Uterus (tissue), 4 donors: Measurements from ENCODE around the gene FLNB. TPM values are rescaled to one million over a fixed set of nuclear protein-coding genes. Genes with fewer than 3 reads are reported as not detected.

ENCODE experiments used
- DNase-seq, 2 donors: peaks; one replicate each; pipeline ENCODE4 v3.0.0-alpha.2; 2019 to 2020
- H3K27ac ChIP-seq, 2 donors: fragments of 200-600 bp; sonication (generic); 1 replicate in 1 of 2; 2 replicates in 1 of 2; pipeline ENCODE4 v1.5.1; 2016 to 2018
- H3K27me3 ChIP-seq, 2 donors: fragments of 200-600 bp; sonication (generic); one replicate each; pipeline ENCODE4 v1.5.1; 2018 to 2019; ENCODE audit warnings: control low read depth in 1 of 2
- H3K36me3 ChIP-seq, 2 donors: fragments of 200-600 bp; sonication (generic); one replicate each; pipeline ENCODE4 v1.5.1; 2019; ENCODE audit warnings: control low read depth in 1 of 2
- H3K4me1 ChIP-seq, 2 donors: fragments of 200-600 bp; sonication (generic); one replicate each; pipeline ENCODE4 v1.5.1; 2018 to 2019; ENCODE audit warnings: control low read depth in 1 of 2
- H3K4me3 ChIP-seq, 2 donors: fragments of 200-600 bp; sonication (generic); 1 replicate in 1 of 2; 2 replicates in 1 of 2; pipeline ENCODE4 v1.5.1; 2018 to 2019; ENCODE audit warnings: mild to moderate bottlenecking in 1 of 2
- H3K9me3 ChIP-seq, 2 donors: fragments of 200-600 bp; sonication (generic); one replicate each; pipeline ENCODE4 v1.5.1; 2019; ENCODE audit warnings: control low read depth in 1 of 2
- POLR2A ChIP-seq, 2 donors: fragments of 450-650 bp; IDR thresholded peaks; one replicate each; pipeline ENCODE4 v1.6.1; 2016; ENCODE audit warnings: antibody characterized with exemption in 2 of 2, mild to moderate bottlenecking in 1 of 2, moderate library complexity in 1 of 2
- intact Hi-C: fragments of 100-400 bp; cut with DNase I; formaldehyde crosslinking; loops from one replicate; pipeline ENCODE4 v1.15.1; 2023; ENCODE audit warnings: low total_unique reads
- total RNA-seq, 4 donors: library from RNA; depleted of rRNA in 3 of 4; stranded (reverse); fragments of >200 nt in 3 of 4; gene quantifications; one replicate each; pipeline versions ENCODE4 v1.1.0 to v1.2.4, GENCODE V29; 2014 to 2023
- TF ChIP-seq, protein P1 (sequence below), 4 experiments: fragments of 200-600 bp in 2 of 4; fragments of 450-650 bp in 2 of 4; sonication (generic) in 2 of 4; IDR thresholded peaks; one replicate each; pipeline ENCODE4 v1.5.1; 2016 to 2019; ENCODE audit warnings: antibody characterized with exemption in 4 of 4, mild to moderate bottlenecking in 2 of 4, moderate library complexity in 1 of 4
- donor health status: DM: yes; HTN: yes; CAD: no.

Gene FLNB
- total RNA-seq, 4 donors from 2014 or later = 52.4 to 283 (median 148) TPM

DNA sequence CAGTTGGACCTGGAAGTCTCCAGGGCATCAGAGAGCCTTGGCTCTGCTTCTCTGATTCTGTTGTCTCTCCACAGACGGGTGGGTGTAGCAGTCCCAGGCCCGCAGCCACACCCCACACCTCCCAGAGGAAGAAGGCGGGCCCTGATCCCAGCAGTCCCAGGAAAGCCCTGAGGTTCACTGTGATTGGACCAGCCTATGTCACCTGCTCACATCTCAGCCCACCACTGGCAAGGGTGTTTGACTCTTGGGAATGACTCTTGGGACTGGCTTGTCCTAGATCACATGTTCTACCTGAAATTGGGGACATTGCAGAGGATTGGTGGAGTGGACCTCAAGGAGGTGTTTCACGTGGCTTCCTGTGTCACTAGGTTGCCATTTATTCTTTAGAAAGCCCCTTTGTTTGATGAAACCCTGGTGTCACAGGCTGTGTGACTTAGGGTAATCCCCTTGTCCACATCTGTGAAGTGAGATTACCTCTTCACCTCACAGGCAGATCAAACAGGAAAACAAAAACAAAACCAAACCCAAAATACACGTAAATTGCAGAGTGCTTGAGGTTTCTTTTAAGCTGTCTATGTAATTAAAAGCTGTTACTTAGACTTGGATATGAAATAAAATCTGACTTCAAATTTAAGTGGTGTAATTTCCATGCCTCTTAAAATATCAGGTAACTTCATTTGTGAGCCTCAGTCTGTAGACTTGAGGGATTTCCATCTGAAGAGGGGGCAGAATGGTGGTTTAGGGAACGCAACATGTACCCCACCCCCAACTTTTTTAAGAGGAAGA is 26.7 kb downstream of the FLNB start:
- peaks cover 0 to 8% of the 10 kb centered on the region in 2 donors for H3K4me1 ChIP-seq
- H3K27me3 ChIP-seq = no peaks in the 10 kb centered on the region
- TF ChIP-seq, protein P1, sequence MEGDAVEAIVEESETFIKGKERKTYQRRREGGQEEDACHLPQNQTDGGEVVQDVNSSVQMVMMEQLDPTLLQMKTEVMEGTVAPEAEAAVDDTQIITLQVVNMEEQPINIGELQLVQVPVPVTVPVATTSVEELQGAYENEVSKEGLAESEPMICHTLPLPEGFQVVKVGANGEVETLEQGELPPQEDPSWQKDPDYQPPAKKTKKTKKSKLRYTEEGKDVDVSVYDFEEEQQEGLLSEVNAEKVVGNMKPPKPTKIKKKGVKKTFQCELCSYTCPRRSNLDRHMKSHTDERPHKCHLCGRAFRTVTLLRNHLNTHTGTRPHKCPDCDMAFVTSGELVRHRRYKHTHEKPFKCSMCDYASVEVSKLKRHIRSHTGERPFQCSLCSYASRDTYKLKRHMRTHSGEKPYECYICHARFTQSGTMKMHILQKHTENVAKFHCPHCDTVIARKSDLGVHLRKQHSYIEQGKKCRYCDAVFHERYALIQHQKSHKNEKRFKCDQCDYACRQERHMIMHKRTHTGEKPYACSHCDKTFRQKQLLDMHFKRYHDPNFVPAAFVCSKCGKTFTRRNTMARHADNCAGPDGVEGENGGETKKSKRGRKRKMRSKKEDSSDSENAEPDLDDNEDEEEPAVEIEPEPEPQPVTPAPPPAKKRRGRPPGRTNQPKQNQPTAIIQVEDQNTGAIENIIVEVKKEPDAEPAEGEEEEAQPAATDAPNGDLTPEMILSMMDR (IDR thresholded peaks at IDR 0.05) = no peak
- no peak for TF ChIP-seq POLR2A (IDR thresholded peaks at IDR 0.05)
- intact Hi-C loops = no loop called here
- H3K9me3 ChIP-seq = no peaks in the 10 kb centered on the region
- H3K4me3 ChIP-seq = no peak overlapping the region
- no peak for DNase-seq
- H3K27ac ChIP-seq = peak overlapping the region; percentile 59 to 71
- H3K36me3 ChIP-seq = no peaks in the 10 kb centered on the region

DNA sequence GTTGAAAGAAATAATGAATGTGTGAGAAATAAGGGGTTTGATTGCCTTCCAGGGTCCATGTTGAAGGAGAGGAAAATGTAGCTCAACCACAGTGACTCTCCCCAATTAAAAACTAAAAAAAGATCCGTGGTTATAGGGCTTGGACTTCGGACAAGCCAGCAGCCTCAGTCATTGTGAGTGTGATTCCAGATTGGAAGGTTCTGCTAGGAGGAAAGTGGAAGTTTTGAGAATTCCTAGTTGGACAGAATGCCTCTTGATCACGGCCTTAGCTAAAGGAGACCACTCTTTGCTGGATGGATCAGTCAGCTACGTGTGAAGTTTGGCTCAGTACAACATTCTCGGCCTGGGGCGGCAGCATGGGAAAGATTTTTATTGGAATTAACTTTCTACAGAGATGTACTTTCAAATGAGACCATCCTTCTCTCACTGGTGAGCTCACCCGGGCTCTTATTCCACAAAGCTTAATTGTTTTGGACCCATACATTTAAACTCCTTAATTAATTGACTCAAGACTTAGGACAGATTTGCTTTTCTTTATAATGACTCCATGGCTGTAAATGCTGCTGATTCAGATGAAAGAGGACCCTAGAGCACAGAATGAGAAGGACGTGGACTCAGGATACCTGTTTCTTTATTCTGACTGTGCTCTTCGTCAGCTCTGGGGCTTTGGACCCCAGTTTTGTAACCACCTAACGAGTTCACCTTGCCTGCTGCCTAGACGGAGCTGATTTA is 27.5 kb downstream of the FLNB start:
- Histone ChIP-seq H3K27me3 (no peaks in the 10 kb centered on the region), H3K4me1 (peaks cover 0 to 8% of the 10 kb centered on the region in 2 donors), H3K36me3 (no peaks in the 10 kb centered on the region), H3K4me3 (no peak overlapping the region), H3K27ac (peak overlapping the region; percentile 59 to 71), H3K9me3 (no peaks in the 10 kb centered on the region)
- no peak for TF ChIP-seq POLR2A (IDR thresholded peaks at IDR 0.05)
- TF ChIP-seq, protein P1 (IDR thresholded peaks at IDR 0.05) = no peak
- DNase-seq = no peak
- intact Hi-C loops = no loop called here

DNA sequence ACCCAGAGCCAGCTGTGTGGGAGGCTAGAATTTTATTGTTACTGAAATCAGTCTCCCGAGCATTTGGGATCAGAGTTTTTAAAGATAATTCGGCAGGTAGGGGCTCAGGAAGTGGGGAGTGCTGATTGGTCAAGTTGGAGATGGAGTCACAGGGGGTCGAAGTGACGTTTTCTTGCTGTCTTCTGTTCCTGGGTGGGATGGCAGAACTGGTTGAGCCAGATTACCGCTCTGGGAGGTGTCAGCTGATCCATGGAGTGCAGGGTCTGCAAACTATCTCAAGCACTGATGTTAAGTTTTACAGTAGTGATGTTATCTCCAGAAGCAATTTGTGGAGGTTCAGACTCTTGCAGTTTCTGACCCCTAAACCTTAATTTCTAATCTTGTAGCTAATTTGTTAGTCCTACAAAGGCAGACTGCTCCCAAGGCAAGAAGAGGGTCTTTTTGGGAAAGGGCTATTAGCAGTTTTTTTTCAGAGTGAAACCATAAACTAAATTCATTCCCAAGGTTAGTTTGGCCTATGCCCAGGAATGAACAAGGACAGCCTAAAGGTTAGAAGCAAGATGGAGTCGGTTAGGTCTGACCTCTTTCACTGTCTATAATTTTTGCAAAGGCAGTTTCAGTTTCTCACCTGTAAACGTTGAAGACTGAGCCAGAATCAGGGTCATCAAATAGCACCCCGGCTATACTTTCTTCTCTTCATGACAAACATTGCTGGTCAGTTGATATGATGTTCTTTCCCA is 28.2 kb downstream of the FLNB start:
- Histone ChIP-seq H3K9me3 (no peaks in the 10 kb centered on the region), H3K4me3 (no peak overlapping the region), H3K4me1 (peaks cover 0 to 8% of the 10 kb centered on the region in 2 donors), H3K36me3 (no peaks in the 10 kb centered on the region), H3K27me3 (no peaks in the 10 kb centered on the region), H3K27ac (peak overlapping the region; percentile 59 to 71)
- DNase-seq = no peak
- intact Hi-C loops = no loop called here
- TF ChIP-seq POLR2A (IDR thresholded peaks at IDR 0.05) = no peak
- TF ChIP-seq, protein P1 (IDR thresholded peaks at IDR 0.05) = no peak

DNA sequence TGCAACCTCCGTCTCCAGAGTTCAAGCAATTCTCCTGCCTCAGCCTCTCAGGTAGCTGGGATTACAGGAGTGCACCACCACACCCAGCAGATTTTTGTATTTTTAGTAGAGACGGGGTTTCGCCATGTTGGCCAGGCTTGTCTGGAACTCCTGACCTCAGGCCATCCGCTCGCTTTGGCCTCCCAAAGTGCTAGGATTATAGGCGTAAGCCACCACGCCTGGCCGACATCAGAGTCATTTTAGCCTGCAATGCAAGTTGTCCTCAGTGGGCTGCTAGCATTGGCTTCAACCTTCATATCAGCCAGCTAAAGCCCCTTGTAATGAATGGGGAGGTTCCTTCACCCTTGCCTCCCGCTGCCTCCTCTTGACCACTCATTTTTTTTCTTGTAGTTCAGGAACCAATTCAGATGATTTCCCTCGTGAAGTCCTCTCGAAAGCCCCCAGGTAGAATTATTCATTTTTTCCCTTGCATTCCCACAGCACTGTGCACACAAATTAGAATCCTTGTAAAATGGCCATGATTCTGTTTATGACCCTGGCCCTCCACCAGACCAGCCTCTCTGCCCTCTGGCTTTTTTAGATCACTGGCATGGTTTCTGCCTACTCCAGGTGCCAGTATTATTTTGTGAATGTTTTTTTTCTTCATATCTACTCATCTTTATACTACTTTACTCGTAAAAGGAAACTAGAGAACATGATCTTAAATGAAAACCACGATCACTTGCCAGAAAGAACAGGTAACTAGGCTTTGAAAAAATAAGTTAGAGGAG is 29.1 kb downstream of the FLNB start:
- H3K4me3 ChIP-seq = no peak overlapping the region
- H3K9me3 ChIP-seq = no peaks in the 10 kb centered on the region
- DNase-seq = no peak
- H3K36me3 ChIP-seq = no peaks in the 10 kb centered on the region
- intact Hi-C loops = no loop called here
- H3K4me1 ChIP-seq = peaks cover 0 to 8% of the 10 kb centered on the region in 2 donors
- H3K27me3 ChIP-seq = no peaks in the 10 kb centered on the region
- TF ChIP-seq, protein P1 (IDR thresholded peaks at IDR 0.05) = no peak
- H3K27ac ChIP-seq = peak overlapping the region; percentile 5 to 31
